H9 (cell line): ENCODE measurements around the gene CDK6. TPM values are rescaled to one million over a fixed set of nuclear protein-coding genes. Genes with fewer than 3 reads are reported as not detected.

Source experiments
- DNase-seq: peaks from one replicate; pipeline ENCODE4 v3.0.0-alpha.2; 2017
- H2AFZ ChIP-seq: one replicate; pipeline ENCODE4 v1.6.1; 2013; ENCODE audit warnings: mild to moderate bottlenecking, low read length, control low read depth, moderate library complexity
- H2AK5ac ChIP-seq: 2 replicates; pipeline ENCODE4 v1.6.1; 2013; ENCODE audit warnings: low read length, control low read depth, mixed read lengths; ENCODE audit not compliant: insufficient read length
- H2BK120ac ChIP-seq: one replicate; pipeline ENCODE4 v1.6.1; 2013; ENCODE audit warnings: low read depth, mild to moderate bottlenecking, low read length, control low read depth, inconsistent platforms; ENCODE audit not compliant: poor library complexity, severe bottlenecking
- H2BK12ac ChIP-seq: 2 replicates; pipeline ENCODE4 v1.6.1; 2013; ENCODE audit warnings: low read length, control low read depth, mixed read lengths, low read depth; ENCODE audit not compliant: insufficient read length
- H2BK15ac ChIP-seq: 2 replicates; pipeline ENCODE4 v1.6.1; 2013; ENCODE audit warnings: low read depth, low read length, control low read depth
- H2BK20ac ChIP-seq: one replicate; pipeline ENCODE4 v1.6.1; 2013; ENCODE audit warnings: low read depth, mild to moderate bottlenecking, low read length, control low read depth, inconsistent platforms; ENCODE audit not compliant: poor library complexity, severe bottlenecking
- H2BK5ac ChIP-seq: 2 replicates; pipeline ENCODE4 v1.6.1; 2013; ENCODE audit warnings: low read length, control low read depth, mixed read lengths; ENCODE audit not compliant: insufficient read length
- H3K14ac ChIP-seq: 2 replicates; pipeline ENCODE4 v1.6.1; 2013; ENCODE audit warnings: low read length, control low read depth; ENCODE audit not compliant: insufficient read depth
- H3K18ac ChIP-seq: 2 replicates; pipeline ENCODE4 v1.6.1; 2013; ENCODE audit warnings: low read depth, mild to moderate bottlenecking, mixed read lengths, low read length, control low read depth; ENCODE audit not compliant: insufficient read length
- H3K23ac ChIP-seq: 2 replicates; pipeline ENCODE4 v1.6.1; 2013; ENCODE audit warnings: low read length, control low read depth, mixed read lengths, low read depth; ENCODE audit not compliant: insufficient read length
- H3K23me2 ChIP-seq: 2 replicates; pipeline ENCODE4 v1.6.1; 2013; ENCODE audit warnings: low read depth, mild to moderate bottlenecking, mixed read lengths, low read length, control low read depth; ENCODE audit not compliant: insufficient read length, poor library complexity, severe bottlenecking
- H3K27ac ChIP-seq: 2 replicates; pipeline ENCODE4 v1.5.1; 2013; ENCODE audit warnings: low read length, control low read depth, mixed read lengths, low read depth; ENCODE audit not compliant: insufficient read length
- H3K27me3 ChIP-seq: 2 replicates; pipeline ENCODE4 v1.6.1; 2013; ENCODE audit warnings: low read length, control low read depth, inconsistent platforms; ENCODE audit not compliant: insufficient read depth
- H3K4ac ChIP-seq: 2 replicates; pipeline ENCODE4 v1.6.1; 2013; ENCODE audit warnings: low read depth, mild to moderate bottlenecking, control low read depth, inconsistent platforms, low read length, moderate library complexity
- H3K4me1 ChIP-seq: 2 replicates; pipeline ENCODE4 v1.6.1; 2013; ENCODE audit warnings: low read length, control low read depth, inconsistent platforms; ENCODE audit not compliant: insufficient read depth
- H3K4me2 ChIP-seq: 2 replicates; pipeline ENCODE4 v1.6.1; 2013; ENCODE audit warnings: low read length, control low read depth, mixed read lengths; ENCODE audit not compliant: insufficient read length, insufficient read depth
- H3K56ac ChIP-seq: 2 replicates; pipeline ENCODE4 v1.6.1; 2013; ENCODE audit warnings: low read depth, mild to moderate bottlenecking, mixed read lengths, low read length, control low read depth; ENCODE audit not compliant: insufficient read length
- H3K79me1 ChIP-seq: 2 replicates; pipeline ENCODE4 v1.6.1; 2013; ENCODE audit warnings: low read depth, mild to moderate bottlenecking, moderate library complexity, low read length, control low read depth, inconsistent platforms; ENCODE audit not compliant: insufficient read depth, poor library complexity, severe bottlenecking
- H3K79me2 ChIP-seq: 2 replicates; pipeline ENCODE4 v1.6.1; 2013; ENCODE audit warnings: low read length, control low read depth, inconsistent platforms; ENCODE audit not compliant: insufficient read depth
- H3K9ac ChIP-seq: 2 replicates; pipeline ENCODE4 v1.6.1; 2013; ENCODE audit warnings: low read length, control low read depth, mixed read lengths; ENCODE audit not compliant: insufficient read length; ENCODE audit errors: extremely low read depth
- H3K9me3 ChIP-seq: one replicate; pipeline ENCODE4 v1.6.1; 2013; ENCODE audit warnings: low read depth, low read length, inconsistent platforms; ENCODE audit not compliant: control insufficient read depth
- H3T11ph ChIP-seq: one replicate; pipeline ENCODE4 v1.6.1; 2013; ENCODE audit warnings: mild to moderate bottlenecking, low read length, control low read depth, inconsistent platforms
- H4K20me1 ChIP-seq: one replicate; pipeline ENCODE4 v1.6.1; 2013; ENCODE audit not compliant: control insufficient read depth, insufficient read length, insufficient read depth
- H4K5ac ChIP-seq: 2 replicates; pipeline ENCODE4 v1.6.1; 2013; ENCODE audit warnings: low read depth, mild to moderate bottlenecking, mixed read lengths, low read length, control low read depth; ENCODE audit not compliant: insufficient read length
- H4K8ac ChIP-seq: replicated peaks from 2 replicates; pipeline ENCODE4 v1.6.1; 2013; ENCODE audit warnings: low read length, control low read depth, mixed read lengths, low read depth; ENCODE audit not compliant: insufficient read length
- H4K91ac ChIP-seq: 2 replicates; pipeline ENCODE4 v1.6.1; 2013; ENCODE audit warnings: low read depth, mild to moderate bottlenecking, moderate library complexity, mixed read lengths, low read length, control low read depth; ENCODE audit not compliant: insufficient read length
- H3K27ac Mint-ChIP-seq, 3 experiments: 2 replicates in 2 of 3; 3 replicates in 1 of 3; pipeline ENCODE4 v1.8.0; 2020 to 2021; ENCODE audit warnings: mixed read lengths in 3 of 3, mild to moderate bottlenecking in 1 of 3, moderate library complexity in 1 of 3
- H3K27me3 Mint-ChIP-seq: 2 replicates; pipeline ENCODE4 v1.8.0; 2021; ENCODE audit warnings: low read depth, mild to moderate bottlenecking, moderate library complexity, mixed read lengths
- H3K36me3 Mint-ChIP-seq, 3 experiments: 2 replicates in 2 of 3; 3 replicates in 1 of 3; pipeline ENCODE4 v1.8.0; 2020 to 2021; ENCODE audit warnings: low read depth in 3 of 3, mixed read lengths in 3 of 3; ENCODE audit not compliant: insufficient read depth in 1 of 3
- H3K4me1 Mint-ChIP-seq, 2 experiments: 2 replicates each; pipeline ENCODE4 v1.8.0; 2020; ENCODE audit warnings: mixed read lengths in 2 of 2
- H3K4me3 Mint-ChIP-seq, 2 experiments: 2 replicates in 1 of 2; 3 replicates in 1 of 2; pipeline ENCODE4 v1.8.0; 2020 to 2021; ENCODE audit warnings: mild to moderate bottlenecking in 2 of 2, mixed read lengths in 2 of 2, moderate library complexity in 1 of 2
- H3K9me3 Mint-ChIP-seq, 2 experiments: 2 replicates in 1 of 2; 3 replicates in 1 of 2; pipeline ENCODE4 v1.8.0; 2020; ENCODE audit warnings: mild to moderate bottlenecking in 2 of 2, mixed read lengths in 2 of 2, moderate library complexity in 1 of 2
- CTCF ChIP-seq: fragments of 200-600 bp; sonication (generic); conservative IDR thresholded peaks from 3 replicates; pipeline ENCODE4 v1.8.0; 2021; ENCODE audit warnings: antibody characterized with exemption, mild to moderate bottlenecking
- WGBS: extraction: QIAGEN DNeasy Blood & Tissue Kit; methylation state at CpG from one replicate; pipeline ENCODE4 v1.1.7; 2013; ENCODE audit warnings: missing lambda C conversion rate, low lambda C conversion rate, mixed read lengths; ENCODE audit not compliant: insufficient read length; ENCODE audit errors: extremely low coverage; 5-methylcytosine and 5-hydroxymethylcytosine counted together
- total RNA-seq: library from RNA; stranded (reverse); gene quantifications from 2 replicates; pipeline ENCODE4 v1.2.1, GENCODE V29; 2021

CDK6 gene
- total RNA-seq, 1 experiment from 2014 or later, result 30.0 TPM

- no peak overlapping the region for H3K27ac Mint-ChIP-seq
- H3K14ac ChIP-seq, result no peak overlapping the region
- H3K9me3 ChIP-seq, result no peaks in the 10 kb centered on the region
- no peak overlapping the region for H3K23ac ChIP-seq
- H4K20me1 ChIP-seq, result no peaks in the 10 kb centered on the region
- DNase-seq, result no peak
- no peak overlapping the region for H3K4me2 ChIP-seq
- no peak overlapping the region for H2BK12ac ChIP-seq
- no peaks in the 10 kb centered on the region; the same call in 1 of the 2 replicates for H3K27me3 ChIP-seq
- peaks cover under 1% of the 10 kb centered on the region; the same call in 1 of the 2 replicates for H3K27me3 Mint-ChIP-seq
- no peak overlapping the region for H4K5ac ChIP-seq
- no peak overlapping the region for H3K18ac ChIP-seq
- H3K79me1 ChIP-seq, result no peaks in the 10 kb centered on the region
- H2AK5ac ChIP-seq, result no peak overlapping the region
- H2BK15ac ChIP-seq, result no peak overlapping the region
- H3K56ac ChIP-seq, result no peak overlapping the region
- H2BK120ac ChIP-seq, result no peak overlapping the region
- no peak overlapping the region for H4K91ac ChIP-seq
- H3K27ac ChIP-seq, result no peak overlapping the region
- no peaks in the 10 kb centered on the region for H3K23me2 ChIP-seq
- no CpG with 5 or more reads among the region's 1 CpG for WGBS
- no peak overlapping the region for H3K4me3 Mint-ChIP-seq
- peaks cover 0 to 10% of the 10 kb centered on the region in 2 experiments; a peak in 2 of 4 replicates for H3K4me1 Mint-ChIP-seq
- no peak overlapping the region for H3K4ac ChIP-seq
- no peak overlapping the region for H3T11ph ChIP-seq
- no peaks in the 10 kb centered on the region; the same call in 1 of the 2 replicates for H3K4me1 ChIP-seq
- H3K9me3 Mint-ChIP-seq, result no peaks in the 10 kb centered on the region
- H3K79me2 ChIP-seq, result no peaks in the 10 kb centered on the region; the same call in 1 of the 2 replicates
- no peaks in the 10 kb centered on the region for H3K36me3 Mint-ChIP-seq
- no peak for TF ChIP-seq CTCF
- no peak overlapping the region for H2BK5ac ChIP-seq
- no peak overlapping the region for H2BK20ac ChIP-seq
- H2AFZ ChIP-seq, result no peak overlapping the region
- H4K8ac ChIP-seq, result no peak overlapping the region
- no peak overlapping the region for H3K9ac ChIP-seq
Observed at GRCh38 chr7:92598310-92598981, 237.9 kb downstream of the CDK6 start.
